SK-N-SH (cell line): ENCODE data around the gene SPATA21. TPM values are rescaled to one million over a fixed set of nuclear protein-coding genes. Genes with fewer than 3 reads are reported as not detected.

Source experiments
- CTCF ChIA-PET: fragments of 300-600, 350-600 bp; formaldehyde crosslinking; extraction: SDS; loops from one replicate; lab custom pipeline; 2021; lab: Yijun Ruan, JAX
- POLR2A ChIA-PET: fragments of 350-600 bp; sonication (Branson Sonifier 250); formaldehyde crosslinking; extraction: SDS; loops from one replicate; lab custom pipeline; 2020; ENCODE audit warnings: antibody characterized with exemption, inconsistent platforms; lab: Yijun Ruan, JAX
- DNase-seq: peaks from one replicate; pipeline ENCODE4 v3.0.0; 2012
- H2AFZ ChIP-seq: fragments of 200-600 bp; sonication (generic); 2 replicates; pipeline ENCODE4 v1.8.1; 2016; ENCODE audit warnings: antibody characterized with exemption, mild to moderate bottlenecking, low read depth
- H3F3A ChIP-seq: fragments of 200-600 bp; sonication (generic); replicated peaks from 2 replicates; pipeline ENCODE3; 2016; ENCODE audit warnings: antibody characterized with exemption, mild to moderate bottlenecking; ENCODE audit not compliant: insufficient read depth
- H3K27ac ChIP-seq, 2 experiments: fragments of 200-500 bp in 1 of 2; fragments of 200-600 bp in 1 of 2; sonication (Bioruptor generic) in 1 of 2; sonication (generic), shearing (Covaris generic) in 1 of 2; 2 replicates each; pipeline versions ENCODE4 v1.5.1 to v1.6.1; 2014 to 2016; ENCODE audit warnings: low read depth in 2 of 2, inconsistent platforms in 1 of 2, low read length in 1 of 2, mild to moderate bottlenecking in 1 of 2, mixed read lengths in 1 of 2
- H3K27me3 ChIP-seq: fragments of 200-600 bp; sonication (generic), shearing (Covaris generic); 2 replicates; pipeline ENCODE4 v1.6.1; 2016; ENCODE audit warnings: mixed run types; ENCODE audit not compliant: insufficient read depth
- H3K36me3 ChIP-seq, 2 experiments: fragments of 200-500 bp in 1 of 2; fragments of 200-600 bp in 1 of 2; sonication (Bioruptor generic) in 1 of 2; sonication (generic) in 1 of 2; replicated peaks in 1 of 2; 2 replicates each; pipeline versions ENCODE3 to v1.5.1; 2014 to 2016; ENCODE audit warnings: low read length in 1 of 2, mild to moderate bottlenecking in 1 of 2; ENCODE audit not compliant: insufficient read depth in 2 of 2, control insufficient read depth in 1 of 2
- H3K4me1 ChIP-seq, 2 experiments: fragments of 200-500 bp in 1 of 2; fragments of 200-600 bp in 1 of 2; sonication (Bioruptor generic) in 1 of 2; sonication (generic), shearing (Covaris generic) in 1 of 2; 2 replicates each; pipeline versions ENCODE4 v1.5.1 to v1.6.1; 2014 to 2016; ENCODE audit warnings: low read depth in 1 of 2, low read length in 1 of 2, mixed run types in 1 of 2; ENCODE audit not compliant: insufficient read depth in 2 of 2, control insufficient read depth in 1 of 2
- H3K4me2 ChIP-seq: fragments of 200-600 bp; sonication (generic), shearing (Covaris generic); 2 replicates; pipeline ENCODE4 v1.6.1; 2017; ENCODE audit warnings: mixed run types
- H3K4me3 ChIP-seq, 2 experiments: fragments of 200-500 bp in 1 of 2; fragments of 200-600 bp in 1 of 2; sonication (Bioruptor generic) in 1 of 2; sonication (generic), shearing (Covaris generic) in 1 of 2; 2 replicates each; pipeline versions ENCODE4 v1.5.1 to v1.8.1; 2014 to 2016; ENCODE audit warnings: low read depth in 2 of 2, inconsistent platforms in 1 of 2, low read length in 1 of 2, mild to moderate bottlenecking in 1 of 2, mixed read lengths in 1 of 2, moderate library complexity in 1 of 2
- H3K79me2 ChIP-seq: fragments of 200-600 bp; sonication (generic); 2 replicates; pipeline ENCODE4 v1.8.1; 2017; ENCODE audit warnings: mild to moderate bottlenecking; ENCODE audit not compliant: insufficient read depth
- H3K9ac ChIP-seq: fragments of 200-600 bp; sonication (generic); 2 replicates; pipeline ENCODE4 v1.6.1; 2017; ENCODE audit warnings: mixed run types
- H3K9me2 ChIP-seq: fragments of 200-600 bp; sonication (generic); 2 replicates; pipeline ENCODE4 v1.6.1; 2017; ENCODE audit warnings: mixed run types
- H3K9me3 ChIP-seq: fragments of 200-600 bp; sonication (generic); 2 replicates; pipeline ENCODE4 v1.6.1; 2017; ENCODE audit warnings: mixed run types, mild to moderate bottlenecking, moderate library complexity
- H4K20me1 ChIP-seq: fragments of 200-600 bp; sonication (generic); 2 replicates; pipeline ENCODE4 v1.6.1; 2017; ENCODE audit warnings: mild to moderate bottlenecking, mixed run types; ENCODE audit not compliant: insufficient read depth
- CHD2 ChIP-seq: fragments of 150-350 bp; IDR thresholded peaks from 2 replicates; pipeline ENCODE4 v1.6.1; 2018; ENCODE audit warnings: low read length; ENCODE audit not compliant: partially characterized antibody
- ELF1 ChIP-seq: IDR thresholded peaks from 2 replicates; pipeline ENCODE4 v1.4.0; 2012
- EP300 ChIP-seq, 2 experiments: IDR thresholded peaks; 2 replicates each; pipeline versions ENCODE4 v1.4.0 to v1.6.1; 2012; ENCODE audit warnings: borderline replicate concordance in 1 of 2, low read depth in 1 of 2, low read length in 1 of 2
- EZH2phosphoT487 ChIP-seq: fragments of 200-600 bp; sonication (generic); IDR thresholded peaks from 2 replicates; pipeline ENCODE4 v1.6.1; 2017; ENCODE audit warnings: low read depth, mixed run types, mild to moderate bottlenecking, antibody characterized with exemption, moderate library complexity, borderline replicate concordance
- FOSL2 ChIP-seq: IDR thresholded peaks from 2 replicates; pipeline ENCODE4 v1.4.0; 2012; ENCODE audit warnings: low read depth, mild to moderate bottlenecking, moderate library complexity, borderline replicate concordance
- FOXJ3 ChIP-seq: sonication (generic); formaldehyde crosslinking; IDR thresholded peaks from 2 replicates; pipeline ENCODE4 v1.5.1; 2020; ENCODE audit warnings: mild to moderate bottlenecking, missing genetic modification reagents
- FOXM1 ChIP-seq: IDR thresholded peaks from 2 replicates; pipeline ENCODE4 v1.4.0; 2012; ENCODE audit warnings: low read depth, mild to moderate bottlenecking
- GATA2 ChIP-seq: sonication (generic); formaldehyde crosslinking; IDR thresholded peaks from 2 replicates; pipeline ENCODE4 v1.5.0; 2020; ENCODE audit warnings: mild to moderate bottlenecking, missing genetic modification reagents
- JUND ChIP-seq: IDR thresholded peaks from 2 replicates; pipeline ENCODE4 v1.4.0; 2012
- MEF2A ChIP-seq: IDR thresholded peaks from 2 replicates; pipeline ENCODE4 v1.4.0; 2012; ENCODE audit warnings: low read depth, borderline replicate concordance
- MXI1 ChIP-seq: IDR thresholded peaks from 2 replicates; pipeline ENCODE4 v1.6.1; 2012; ENCODE audit warnings: mild to moderate bottlenecking, low read depth, low read length, improper control_type of control experiment
- NFIC ChIP-seq: IDR thresholded peaks from 2 replicates; pipeline ENCODE4 v1.4.0; 2012; ENCODE audit warnings: borderline replicate concordance
- NRF1 ChIP-seq: IDR thresholded peaks from 2 replicates; pipeline ENCODE4 v1.6.1; 2012; ENCODE audit warnings: low read depth, mild to moderate bottlenecking, low read length
- RAD21 ChIP-seq: IDR thresholded peaks from 2 replicates; pipeline ENCODE4 v1.6.1; 2012; ENCODE audit warnings: mild to moderate bottlenecking, low read length
- RCOR1 ChIP-seq: fragments of 150-350 bp; IDR thresholded peaks from 2 replicates; pipeline ENCODE4 v1.6.1; 2017; ENCODE audit warnings: antibody characterized with exemption, low read length
- RFX5 ChIP-seq: IDR thresholded peaks from 2 replicates; pipeline ENCODE4 v1.6.1; 2012; ENCODE audit warnings: mild to moderate bottlenecking, improper control_type of control experiment, low read length
- SIN3A ChIP-seq: IDR thresholded peaks from 2 replicates; pipeline ENCODE4 v1.6.1; 2012; ENCODE audit warnings: low read depth, mild to moderate bottlenecking, low read length, moderate library complexity, borderline replicate concordance
- SMC3 ChIP-seq: IDR thresholded peaks from 2 replicates; pipeline ENCODE4 v1.6.1; 2012; ENCODE audit warnings: low read depth, low read length, improper control_type of control experiment
- TCF12 ChIP-seq: IDR thresholded peaks from 2 replicates; pipeline ENCODE4 v1.4.0; 2012
- YY1 ChIP-seq: IDR thresholded peaks from 2 replicates; pipeline ENCODE4 v1.4.0; 2012; ENCODE audit warnings: low read depth, mild to moderate bottlenecking
- WGBS: methylation state at CpG from one replicate; pipeline ENCODE4 v1.1.6; 2017; ENCODE audit warnings: low lambda C conversion rate; 5-methylcytosine and 5-hydroxymethylcytosine counted together
- polyA plus RNA-seq, 3 experiments: library from polyadenylated mRNA; depleted of rRNA; stranded (reverse); fragments of >200 nt; gene quantifications; 2 replicates each; pipeline ENCODE4 v1.2.3, GENCODE V29; 2012
- TF ChIP-seq, protein P1 (sequence below): IDR thresholded peaks from 2 replicates; pipeline ENCODE4 v1.4.0; 2012; ENCODE audit warnings: low read depth, borderline replicate concordance
- TF ChIP-seq, protein P2 (sequence below): IDR thresholded peaks from 2 replicates; pipeline ENCODE4; 2012
- TF ChIP-seq, protein P3 (sequence below): IDR thresholded peaks from 2 replicates; pipeline ENCODE4 v1.6.1; 2012; ENCODE audit warnings: mild to moderate bottlenecking, low read depth, low read length, moderate library complexity
- TF ChIP-seq, protein P4 (sequence below): fragments of 150-350 bp; IDR thresholded peaks from 2 replicates; pipeline ENCODE4 v1.6.1; 2016; ENCODE audit warnings: mild to moderate bottlenecking, low read depth, low read length
- TF ChIP-seq, protein P5 (sequence below): IDR thresholded peaks from 2 replicates; pipeline ENCODE4 v1.4.0; 2012; ENCODE audit warnings: low read depth, borderline replicate concordance
- TF ChIP-seq, protein P6 (sequence below): IDR thresholded peaks from 2 replicates; pipeline ENCODE4 v1.4.0; 2012; ENCODE audit warnings: low read depth

SPATA21 gene
- polyA plus RNA-seq, 1 of the 3 experiments (the other 2 are of a cell fraction) = 0.10 TPM

DNA sequence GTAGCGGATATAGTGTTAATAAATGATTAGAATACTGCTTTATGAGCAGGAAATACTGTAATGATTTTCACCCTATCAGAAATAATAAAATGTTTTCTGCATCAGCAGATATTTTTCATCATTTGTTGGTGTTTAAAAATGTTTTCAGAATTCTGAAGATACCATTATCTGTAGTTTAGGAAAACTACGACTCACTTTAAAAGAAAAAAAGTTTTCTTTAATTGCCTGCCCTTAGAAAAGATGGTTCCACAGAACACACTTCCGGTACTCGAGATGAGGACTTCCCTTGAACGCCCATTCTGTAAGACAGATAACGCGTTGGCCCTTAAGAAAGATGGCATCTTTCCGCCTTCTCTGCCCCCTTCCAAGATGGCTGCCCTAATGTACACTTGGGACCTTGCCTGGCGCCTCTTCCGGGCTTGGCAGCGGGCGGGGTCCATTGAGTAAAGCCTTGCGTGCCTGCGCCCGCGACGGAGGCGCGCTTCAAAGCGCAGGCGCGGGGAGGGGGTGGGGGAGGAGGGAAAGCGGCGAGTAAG lies 70.4 kb downstream of the SPATA21 start, which contains the start of gene SZRD1:
TSS of gene SZRD1 (plus strand) at position 521 of the 536 bp plus-strand sequence. CDS start 16 bp downstream, outside the sequence.
- H3K27ac ChIP-seq = peak within 1 kb of the TSS; percentile 95 to 97
- peak; percentile 94 for DNase-seq
- ChIA-PET CTCF (interaction anchor here (0.8 to 5.5 kb wide), 8 partner anchors 14 to 288 kb away, joined by 3 to 46 read pairs (median 5); partner anchors contain the start of gene FBXO42), POLR2A (interaction anchor here (0.6 kb wide), 2 partner anchors 9 to 246 kb away, joined by 3 read pairs; no protein-coding TSS in a partner anchor)
- peak within 1 kb of the TSS; percentile 92 for H3K4me2 ChIP-seq
- H3F3A ChIP-seq = peaks cover 21% of the 10 kb centered on the region
- H3K4me1 ChIP-seq = peaks cover 9 to 11% of the 10 kb centered on the region in 2 experiments; a peak in 3 of 4 replicates
- 2% methylated on average over 24 of the region's 24 CpGs for WGBS
- peak within 1 kb of the TSS; percentile 76 to 78 for H3K4me3 ChIP-seq
- no peaks in the 10 kb centered on the region for H3K9me3 ChIP-seq
- no peaks in the 10 kb centered on the region for H3K27me3 ChIP-seq
- no peaks in the 10 kb centered on the region for H3K36me3 ChIP-seq
- peaks cover 28% of the 10 kb centered on the region for H4K20me1 ChIP-seq
- peaks cover 44% of the 10 kb centered on the region for H3K79me2 ChIP-seq
- peak within 1 kb of the TSS; percentile 97 for H3K9ac ChIP-seq
- peak within 1 kb of the TSS; percentile 97 for H2AFZ ChIP-seq
- no peaks in the 10 kb centered on the region for H3K9me2 ChIP-seq
- TF ChIP-seq SIN3A = no peak
- TF ChIP-seq EP300 (IDR thresholded peaks at IDR 0.05; ENCODE audit: borderline replicate concordance in 1 of 2, low read depth in 1 of 2, low read length in 1 of 2) = no peak
- no peak for TF ChIP-seq EZH2phosphoT487
- TF ChIP-seq NRF1 = peak; percentile 91
- no peak for TF ChIP-seq RFX5
- TF ChIP-seq JUND = no peak
- TF ChIP-seq, protein P1, sequence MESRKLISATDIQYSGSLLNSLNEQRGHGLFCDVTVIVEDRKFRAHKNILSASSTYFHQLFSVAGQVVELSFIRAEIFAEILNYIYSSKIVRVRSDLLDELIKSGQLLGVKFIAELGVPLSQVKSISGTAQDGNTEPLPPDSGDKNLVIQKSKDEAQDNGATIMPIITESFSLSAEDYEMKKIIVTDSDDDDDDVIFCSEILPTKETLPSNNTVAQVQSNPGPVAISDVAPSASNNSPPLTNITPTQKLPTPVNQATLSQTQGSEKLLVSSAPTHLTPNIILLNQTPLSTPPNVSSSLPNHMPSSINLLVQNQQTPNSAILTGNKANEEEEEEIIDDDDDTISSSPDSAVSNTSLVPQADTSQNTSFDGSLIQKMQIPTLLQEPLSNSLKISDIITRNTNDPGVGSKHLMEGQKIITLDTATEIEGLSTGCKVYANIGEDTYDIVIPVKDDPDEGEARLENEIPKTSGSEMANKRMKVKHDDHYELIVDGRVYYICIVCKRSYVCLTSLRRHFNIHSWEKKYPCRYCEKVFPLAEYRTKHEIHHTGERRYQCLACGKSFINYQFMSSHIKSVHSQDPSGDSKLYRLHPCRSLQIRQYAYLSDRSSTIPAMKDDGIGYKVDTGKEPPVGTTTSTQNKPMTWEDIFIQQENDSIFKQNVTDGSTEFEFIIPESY = no peak
- no peak for TF ChIP-seq FOXJ3
- TF ChIP-seq GATA2 = peak; percentile 50
- peak; percentile 100 for TF ChIP-seq YY1
- no peak for TF ChIP-seq CHD2
- TF ChIP-seq, protein P2, sequence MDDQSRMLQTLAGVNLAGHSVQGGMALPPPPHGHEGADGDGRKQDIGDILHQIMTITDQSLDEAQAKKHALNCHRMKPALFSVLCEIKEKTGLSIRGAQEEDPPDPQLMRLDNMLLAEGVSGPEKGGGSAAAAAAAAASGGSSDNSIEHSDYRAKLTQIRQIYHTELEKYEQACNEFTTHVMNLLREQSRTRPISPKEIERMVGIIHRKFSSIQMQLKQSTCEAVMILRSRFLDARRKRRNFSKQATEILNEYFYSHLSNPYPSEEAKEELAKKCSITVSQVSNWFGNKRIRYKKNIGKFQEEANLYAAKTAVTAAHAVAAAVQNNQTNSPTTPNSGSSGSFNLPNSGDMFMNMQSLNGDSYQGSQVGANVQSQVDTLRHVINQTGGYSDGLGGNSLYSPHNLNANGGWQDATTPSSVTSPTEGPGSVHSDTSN = no peak
- TF ChIP-seq, protein P3, sequence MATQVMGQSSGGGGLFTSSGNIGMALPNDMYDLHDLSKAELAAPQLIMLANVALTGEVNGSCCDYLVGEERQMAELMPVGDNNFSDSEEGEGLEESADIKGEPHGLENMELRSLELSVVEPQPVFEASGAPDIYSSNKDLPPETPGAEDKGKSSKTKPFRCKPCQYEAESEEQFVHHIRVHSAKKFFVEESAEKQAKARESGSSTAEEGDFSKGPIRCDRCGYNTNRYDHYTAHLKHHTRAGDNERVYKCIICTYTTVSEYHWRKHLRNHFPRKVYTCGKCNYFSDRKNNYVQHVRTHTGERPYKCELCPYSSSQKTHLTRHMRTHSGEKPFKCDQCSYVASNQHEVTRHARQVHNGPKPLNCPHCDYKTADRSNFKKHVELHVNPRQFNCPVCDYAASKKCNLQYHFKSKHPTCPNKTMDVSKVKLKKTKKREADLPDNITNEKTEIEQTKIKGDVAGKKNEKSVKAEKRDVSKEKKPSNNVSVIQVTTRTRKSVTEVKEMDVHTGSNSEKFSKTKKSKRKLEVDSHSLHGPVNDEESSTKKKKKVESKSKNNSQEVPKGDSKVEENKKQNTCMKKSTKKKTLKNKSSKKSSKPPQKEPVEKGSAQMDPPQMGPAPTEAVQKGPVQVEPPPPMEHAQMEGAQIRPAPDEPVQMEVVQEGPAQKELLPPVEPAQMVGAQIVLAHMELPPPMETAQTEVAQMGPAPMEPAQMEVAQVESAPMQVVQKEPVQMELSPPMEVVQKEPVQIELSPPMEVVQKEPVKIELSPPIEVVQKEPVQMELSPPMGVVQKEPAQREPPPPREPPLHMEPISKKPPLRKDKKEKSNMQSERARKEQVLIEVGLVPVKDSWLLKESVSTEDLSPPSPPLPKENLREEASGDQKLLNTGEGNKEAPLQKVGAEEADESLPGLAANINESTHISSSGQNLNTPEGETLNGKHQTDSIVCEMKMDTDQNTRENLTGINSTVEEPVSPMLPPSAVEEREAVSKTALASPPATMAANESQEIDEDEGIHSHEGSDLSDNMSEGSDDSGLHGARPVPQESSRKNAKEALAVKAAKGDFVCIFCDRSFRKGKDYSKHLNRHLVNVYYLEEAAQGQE = no peak
- TF ChIP-seq MXI1 = no peak; the same call in 1 of the 2 replicates
- TF ChIP-seq, protein P4, sequence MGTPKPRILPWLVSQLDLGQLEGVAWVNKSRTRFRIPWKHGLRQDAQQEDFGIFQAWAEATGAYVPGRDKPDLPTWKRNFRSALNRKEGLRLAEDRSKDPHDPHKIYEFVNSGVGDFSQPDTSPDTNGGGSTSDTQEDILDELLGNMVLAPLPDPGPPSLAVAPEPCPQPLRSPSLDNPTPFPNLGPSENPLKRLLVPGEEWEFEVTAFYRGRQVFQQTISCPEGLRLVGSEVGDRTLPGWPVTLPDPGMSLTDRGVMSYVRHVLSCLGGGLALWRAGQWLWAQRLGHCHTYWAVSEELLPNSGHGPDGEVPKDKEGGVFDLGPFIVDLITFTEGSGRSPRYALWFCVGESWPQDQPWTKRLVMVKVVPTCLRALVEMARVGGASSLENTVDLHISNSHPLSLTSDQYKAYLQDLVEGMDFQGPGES = no peak
- TF ChIP-seq, protein P5, sequence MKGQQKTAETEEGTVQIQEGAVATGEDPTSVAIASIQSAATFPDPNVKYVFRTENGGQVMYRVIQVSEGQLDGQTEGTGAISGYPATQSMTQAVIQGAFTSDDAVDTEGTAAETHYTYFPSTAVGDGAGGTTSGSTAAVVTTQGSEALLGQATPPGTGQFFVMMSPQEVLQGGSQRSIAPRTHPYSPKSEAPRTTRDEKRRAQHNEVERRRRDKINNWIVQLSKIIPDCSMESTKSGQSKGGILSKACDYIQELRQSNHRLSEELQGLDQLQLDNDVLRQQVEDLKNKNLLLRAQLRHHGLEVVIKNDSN = no peak
- peak; percentile 97 for TF ChIP-seq ELF1
- TF ChIP-seq SMC3 = no peak
- no peak for TF ChIP-seq MEF2A
- TF ChIP-seq, protein P6, sequence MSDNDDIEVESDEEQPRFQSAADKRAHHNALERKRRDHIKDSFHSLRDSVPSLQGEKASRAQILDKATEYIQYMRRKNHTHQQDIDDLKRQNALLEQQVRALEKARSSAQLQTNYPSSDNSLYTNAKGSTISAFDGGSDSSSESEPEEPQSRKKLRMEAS = no peak
- no peak; the same call in 1 of the 2 replicates for TF ChIP-seq RCOR1
- no peak for TF ChIP-seq FOXM1
- no peak for TF ChIP-seq RAD21
- no peak for TF ChIP-seq FOSL2
- TF ChIP-seq NFIC = peak; percentile 12; the same call in 1 of the 2 replicates
- no peak for TF ChIP-seq TCF12
